Measurements from ENCODE around the gene KRTAP19-6.

KRTAP19-6 gene, protein sequence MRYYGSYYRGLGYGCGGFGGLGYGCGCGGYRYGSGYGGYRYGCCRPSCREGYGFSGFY

DNA sequence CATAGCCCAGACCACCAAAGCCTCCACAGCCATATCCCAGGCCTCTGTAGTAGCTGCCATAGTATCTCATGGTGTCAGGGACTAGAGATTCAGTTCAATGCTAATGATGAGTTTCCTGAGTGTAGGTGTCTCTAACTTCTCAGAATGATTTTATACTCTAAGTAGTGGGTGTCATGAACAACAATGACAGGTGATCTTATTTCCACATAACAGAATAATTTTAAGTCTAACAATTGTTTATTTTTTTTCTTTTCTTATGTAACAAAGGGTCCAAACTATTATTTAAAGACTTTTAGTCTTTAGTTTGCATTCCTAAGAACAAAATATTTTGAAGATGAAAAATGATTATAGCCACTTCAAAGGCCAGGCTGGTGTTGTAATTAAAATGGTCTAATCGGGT is at the start of gene KRTAP19-6:
KRTAP19-6 (minus strand) TSS at position 101 of the 400 bp plus-strand sequence; CDS start at position 70, 31 bp downstream.
- Mint-ChIP-seq H3K9me3 (no peaks in the 10 kb centered on the region), H3K4me3 (no peak within 1 kb of the TSS), H3K27me3 (ENCODE audit: low read depth) (peaks cover 3% of the 10 kb centered on the region), H3K4me1 (ENCODE audit: low read depth) (no peaks in the 10 kb centered on the region), H3K36me3 (ENCODE audit: low read depth) (no peaks in the 10 kb centered on the region), H3K27ac (no peak within 1 kb of the TSS)
- no peak for DNase-seq (ENCODE audit: low spot score)

DNA sequence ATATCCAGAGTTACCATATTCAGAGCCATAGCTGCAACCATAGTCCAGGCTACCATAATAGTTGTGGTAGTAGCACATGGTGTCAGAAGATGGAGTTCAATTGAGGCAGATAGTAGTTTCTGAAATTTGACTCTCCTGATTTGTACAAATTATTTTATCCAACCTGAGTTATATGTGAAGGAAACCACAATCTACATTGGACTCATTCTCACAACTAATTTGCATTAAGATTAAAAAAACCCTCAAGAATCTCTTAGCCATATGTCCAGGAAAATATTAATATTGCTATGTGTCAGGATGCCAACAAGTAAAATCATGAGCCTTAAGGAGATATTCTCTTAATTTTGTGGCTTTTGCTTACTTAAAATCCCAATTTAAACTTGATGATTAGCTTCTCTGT is 48.6 kb upstream of the KRTAP19-6 start, which contains the start of gene KRTAP22-2:
KRTAP22-2 (minus strand) TSS at position 101 of the 400 bp plus-strand sequence.
- H3K27me3 Mint-ChIP-seq (ENCODE audit: low read depth) = no peaks in the 10 kb centered on the region
- no peak within 1 kb of the TSS for H3K4me3 Mint-ChIP-seq
- no peak within 1 kb of the TSS for H3K27ac Mint-ChIP-seq
- no peaks in the 10 kb centered on the region for H3K4me1 Mint-ChIP-seq (ENCODE audit: low read depth)
- DNase-seq (ENCODE audit: low spot score) = no peak
- no peaks in the 10 kb centered on the region for H3K36me3 Mint-ChIP-seq (ENCODE audit: low read depth)
- H3K9me3 Mint-ChIP-seq = no peaks in the 10 kb centered on the region

DNA sequence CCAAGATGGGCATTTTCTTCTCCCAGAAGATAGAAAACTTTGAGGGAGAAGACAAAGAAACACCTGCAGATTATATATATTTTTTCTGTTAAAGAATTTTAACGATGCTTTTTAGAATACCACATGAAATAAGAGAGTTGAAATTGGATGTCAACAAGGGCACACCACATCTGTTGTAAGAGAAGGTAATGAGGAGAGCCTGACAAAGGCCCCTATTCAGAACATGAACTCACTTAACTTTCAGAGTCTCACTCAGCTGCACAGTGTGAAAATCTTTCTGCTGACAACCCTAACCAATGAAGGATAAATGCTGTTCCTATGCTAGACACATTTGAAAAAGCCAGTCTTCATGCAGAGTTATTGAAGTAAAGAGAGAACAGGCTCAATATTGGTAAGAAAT is 41.2 kb upstream of the KRTAP19-6 start:
- H3K27me3 Mint-ChIP-seq (ENCODE audit: low read depth) = no peaks in the 10 kb centered on the region
- no peak overlapping the region for H3K27ac Mint-ChIP-seq
- no peak for DNase-seq (ENCODE audit: low spot score)
- no peaks in the 10 kb centered on the region for H3K4me1 Mint-ChIP-seq (ENCODE audit: low read depth)
- H3K9me3 Mint-ChIP-seq = no peaks in the 10 kb centered on the region
- no peaks in the 10 kb centered on the region for H3K36me3 Mint-ChIP-seq (ENCODE audit: low read depth)
- H3K4me3 Mint-ChIP-seq = no peak overlapping the region

DNA sequence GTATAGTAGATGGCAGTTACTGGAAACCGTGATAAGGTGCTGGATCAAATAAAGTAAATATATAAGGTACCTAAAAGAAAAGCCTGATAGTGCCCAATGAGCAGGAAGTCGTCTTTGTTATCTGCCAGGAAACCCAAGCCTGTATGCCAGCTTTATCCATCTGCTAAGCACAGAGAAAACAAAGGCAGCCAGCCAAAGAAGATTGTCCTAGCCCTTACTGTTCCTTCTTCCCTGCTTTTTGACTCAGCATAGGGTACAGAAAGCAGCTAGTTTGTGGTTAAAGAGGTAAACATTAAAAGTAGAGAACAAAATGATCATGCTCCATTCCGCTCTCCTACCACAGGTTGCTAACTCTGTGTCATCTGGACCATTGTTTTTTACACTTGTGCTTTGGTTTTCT is 38.5 kb upstream of the KRTAP19-6 start:
- Mint-ChIP-seq H3K9me3 (no peaks in the 10 kb centered on the region), H3K27me3 (ENCODE audit: low read depth) (no peaks in the 10 kb centered on the region), H3K27ac (no peak overlapping the region), H3K4me1 (ENCODE audit: low read depth) (no peaks in the 10 kb centered on the region), H3K36me3 (ENCODE audit: low read depth) (no peaks in the 10 kb centered on the region), H3K4me3 (no peak overlapping the region)
- DNase-seq (ENCODE audit: low spot score) = no peak

DNA sequence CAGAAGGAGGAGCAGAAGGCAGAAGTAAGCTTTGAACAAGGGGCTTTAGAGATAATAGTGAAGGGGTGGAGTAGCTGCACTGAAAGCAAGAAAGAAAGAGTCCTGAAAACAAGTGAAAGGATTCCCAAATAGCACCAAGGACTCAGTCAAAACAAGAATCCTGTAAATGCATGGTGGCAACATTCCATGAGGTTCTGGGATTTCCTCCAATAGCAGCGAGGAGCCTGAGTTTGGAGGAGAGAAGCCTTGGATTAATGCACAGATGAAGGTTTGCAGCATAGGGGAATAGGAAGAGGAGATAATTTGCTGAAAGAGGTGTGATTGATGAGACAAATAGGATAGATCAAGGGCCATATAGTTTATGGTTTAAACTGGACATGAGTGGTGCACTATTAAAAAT is 37.7 kb upstream of the KRTAP19-6 start:
- Mint-ChIP-seq H3K4me3 (no peak overlapping the region), H3K27ac (no peak overlapping the region), H3K27me3 (ENCODE audit: low read depth) (no peaks in the 10 kb centered on the region), H3K9me3 (no peaks in the 10 kb centered on the region), H3K4me1 (ENCODE audit: low read depth) (no peaks in the 10 kb centered on the region), H3K36me3 (ENCODE audit: low read depth) (no peaks in the 10 kb centered on the region)
- DNase-seq (ENCODE audit: low spot score) = no peak

DNA sequence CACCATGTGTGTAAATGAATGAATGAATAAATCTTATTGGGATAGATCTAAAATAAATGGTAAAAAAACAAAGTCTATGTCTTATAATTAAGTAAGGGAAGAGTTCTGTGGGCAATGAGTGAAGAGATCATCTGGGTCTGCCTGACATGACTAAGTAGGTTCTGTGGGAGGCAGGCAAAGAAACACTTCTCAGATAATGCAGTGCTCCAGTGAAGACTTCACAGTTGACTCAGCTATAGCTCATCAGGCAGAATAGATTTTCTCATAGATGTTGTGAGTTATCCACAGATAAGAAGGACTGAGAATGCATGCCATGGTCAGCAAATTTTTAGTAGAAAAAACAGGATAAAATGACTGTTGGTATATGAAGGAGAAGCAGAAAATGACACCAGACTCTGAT is 36.1 kb upstream of the KRTAP19-6 start:
- no peaks in the 10 kb centered on the region for H3K27me3 Mint-ChIP-seq (ENCODE audit: low read depth)
- no peak overlapping the region for H3K4me3 Mint-ChIP-seq
- H3K27ac Mint-ChIP-seq = no peak overlapping the region
- H3K9me3 Mint-ChIP-seq = no peaks in the 10 kb centered on the region
- H3K4me1 Mint-ChIP-seq (ENCODE audit: low read depth) = no peaks in the 10 kb centered on the region
- DNase-seq (ENCODE audit: low spot score) = no peak
- no peaks in the 10 kb centered on the region for H3K36me3 Mint-ChIP-seq (ENCODE audit: low read depth)

DNA sequence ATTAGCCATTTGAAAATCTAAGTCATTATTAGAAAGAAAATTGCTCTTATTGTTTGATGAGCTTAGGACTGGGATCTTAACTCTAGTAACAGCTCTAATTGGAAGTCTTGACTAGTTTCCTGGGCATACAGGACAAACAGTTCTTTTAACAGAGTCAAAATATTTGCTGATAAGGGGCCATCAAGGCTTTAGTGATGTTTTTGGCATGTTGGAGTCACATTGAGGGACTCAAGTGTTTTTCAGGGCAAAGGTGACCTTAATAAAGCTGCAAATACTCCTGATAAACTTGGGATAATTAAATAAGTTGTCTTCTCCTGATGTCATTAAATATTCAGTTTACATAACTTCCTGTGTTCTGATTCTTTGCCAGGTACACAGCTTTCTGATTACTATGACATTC is 26.0 kb upstream of the KRTAP19-6 start:
- Mint-ChIP-seq H3K9me3 (no peaks in the 10 kb centered on the region), H3K27me3 (ENCODE audit: low read depth) (no peaks in the 10 kb centered on the region), H3K4me1 (ENCODE audit: low read depth) (no peaks in the 10 kb centered on the region), H3K27ac (no peak overlapping the region), H3K4me3 (no peak overlapping the region), H3K36me3 (ENCODE audit: low read depth) (no peaks in the 10 kb centered on the region)
- no peak for DNase-seq (ENCODE audit: low spot score)

DNA sequence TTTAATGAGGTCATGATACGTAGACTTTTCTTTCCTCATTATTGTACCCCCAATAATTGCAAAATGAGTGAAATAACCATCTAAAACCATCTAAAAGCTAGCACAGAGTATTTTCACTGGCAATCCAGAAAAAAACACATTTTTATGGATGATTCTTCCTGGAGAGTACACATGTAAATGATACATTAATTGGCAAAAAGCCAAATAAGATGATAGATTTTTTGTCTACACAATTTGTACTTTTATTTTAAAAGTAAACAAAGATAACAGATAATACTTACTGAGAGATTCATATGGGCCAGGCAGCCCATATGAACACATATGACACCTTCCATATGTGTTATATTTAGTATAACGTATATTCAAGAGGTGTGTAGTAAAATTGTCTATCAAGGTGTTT is 22.0 kb upstream of the KRTAP19-6 start:
- Mint-ChIP-seq H3K4me1 (ENCODE audit: low read depth) (no peaks in the 10 kb centered on the region), H3K9me3 (no peaks in the 10 kb centered on the region), H3K27ac (no peak overlapping the region), H3K4me3 (no peak overlapping the region), H3K36me3 (ENCODE audit: low read depth) (no peaks in the 10 kb centered on the region), H3K27me3 (ENCODE audit: low read depth) (no peaks in the 10 kb centered on the region)
- no peak for DNase-seq (ENCODE audit: low spot score)

DNA sequence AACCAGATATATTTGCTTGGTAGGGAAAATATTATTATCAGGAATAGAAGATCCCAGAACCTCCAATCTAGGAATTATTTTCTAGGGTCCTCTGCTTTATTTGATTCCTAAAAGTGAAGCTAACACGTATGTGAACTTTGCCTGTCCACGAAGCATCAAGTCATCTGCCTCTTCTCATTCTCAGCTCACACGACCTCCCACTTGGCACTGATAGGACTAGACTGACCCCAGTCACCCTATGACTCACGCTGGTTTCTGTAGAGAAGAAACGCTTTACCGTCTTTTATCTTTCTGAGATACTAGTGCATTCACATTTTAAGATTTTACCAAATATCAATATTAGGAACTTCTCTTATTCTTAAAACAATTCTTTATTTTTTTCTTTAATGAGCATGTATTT is 21.4 kb upstream of the KRTAP19-6 start:
- Mint-ChIP-seq H3K27me3 (ENCODE audit: low read depth) (no peaks in the 10 kb centered on the region), H3K9me3 (no peaks in the 10 kb centered on the region), H3K4me3 (no peak overlapping the region)

DNA sequence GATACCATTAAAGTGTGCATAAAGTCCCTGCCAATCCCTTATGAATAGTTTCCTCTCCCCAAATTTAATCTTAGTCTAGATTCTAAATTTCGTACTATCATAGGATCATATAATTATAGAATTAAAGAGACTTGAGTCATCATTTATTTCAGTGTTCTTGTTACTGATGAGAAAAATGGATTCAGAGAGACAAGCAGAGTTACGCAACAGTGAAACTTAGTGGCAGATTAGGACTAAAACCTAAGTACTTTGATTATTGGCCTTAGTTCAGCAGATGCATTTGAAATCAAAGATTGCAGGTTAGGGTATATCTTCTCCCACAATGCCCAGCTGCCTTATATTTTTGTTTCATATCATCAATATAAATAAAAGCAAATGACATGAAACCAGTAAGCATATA is 20.3 kb upstream of the KRTAP19-6 start:
- Mint-ChIP-seq H3K36me3 (ENCODE audit: low read depth) (no peaks in the 10 kb centered on the region), H3K4me1 (ENCODE audit: low read depth) (no peaks in the 10 kb centered on the region), H3K27ac (no peak overlapping the region), H3K9me3 (no peaks in the 10 kb centered on the region), H3K4me3 (no peak overlapping the region), H3K27me3 (ENCODE audit: low read depth) (no peaks in the 10 kb centered on the region)
- DNase-seq (ENCODE audit: low spot score) = no peak

More for the DNA sequence above, 21.4 kb upstream of the KRTAP19-6 start:
- H3K4me1 Mint-ChIP-seq (ENCODE audit: low read depth) = no peaks in the 10 kb centered on the region
- no peaks in the 10 kb centered on the region for H3K36me3 Mint-ChIP-seq (ENCODE audit: low read depth)
- H3K27ac Mint-ChIP-seq = no peak overlapping the region
- no peak for DNase-seq (ENCODE audit: low spot score)

DNA sequence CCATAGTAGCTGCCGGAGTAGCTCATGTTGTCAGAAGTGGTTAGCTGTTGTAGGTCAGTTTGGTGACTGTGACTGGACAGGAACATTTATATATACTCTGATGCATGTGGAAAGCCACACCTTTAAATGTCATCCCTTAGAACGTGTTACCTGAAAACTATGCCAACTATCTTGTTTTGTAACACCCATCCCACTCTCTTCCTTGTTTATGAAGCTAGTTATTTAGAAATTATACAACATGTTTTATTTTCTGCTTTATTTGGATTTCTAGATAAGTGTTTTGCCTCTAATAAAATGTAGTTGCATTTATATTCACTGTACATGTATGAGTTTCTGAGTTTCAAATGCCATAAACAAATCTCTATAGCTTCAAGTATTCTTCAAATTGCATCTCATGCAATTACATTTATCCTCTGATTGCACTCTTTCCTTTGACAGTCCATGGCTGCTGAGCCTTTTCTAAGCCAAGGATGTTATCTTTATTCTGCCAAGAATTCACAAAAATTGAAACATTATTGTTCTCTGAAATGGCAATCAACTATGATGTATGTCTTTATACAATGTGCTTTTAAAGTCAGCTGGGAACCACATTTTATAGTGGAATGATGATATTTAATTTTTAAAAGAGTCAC is 19.7 kb upstream of the KRTAP19-6 start, which contains the start of gene KRTAP19-7:
KRTAP19-7 (minus strand) TSS at position 51 of the 632 bp plus-strand sequence; CDS start at position 26, 25 bp downstream.
- no peak within 1 kb of the TSS for H3K27ac Mint-ChIP-seq
- DNase-seq (ENCODE audit: low spot score) = no peak
- H3K4me1 Mint-ChIP-seq (ENCODE audit: low read depth) = no peaks in the 10 kb centered on the region
- H3K9me3 Mint-ChIP-seq = no peaks in the 10 kb centered on the region
- no peaks in the 10 kb centered on the region for H3K36me3 Mint-ChIP-seq (ENCODE audit: low read depth)
- no peak within 1 kb of the TSS for H3K4me3 Mint-ChIP-seq
- no peaks in the 10 kb centered on the region for H3K27me3 Mint-ChIP-seq (ENCODE audit: low read depth)

DNA sequence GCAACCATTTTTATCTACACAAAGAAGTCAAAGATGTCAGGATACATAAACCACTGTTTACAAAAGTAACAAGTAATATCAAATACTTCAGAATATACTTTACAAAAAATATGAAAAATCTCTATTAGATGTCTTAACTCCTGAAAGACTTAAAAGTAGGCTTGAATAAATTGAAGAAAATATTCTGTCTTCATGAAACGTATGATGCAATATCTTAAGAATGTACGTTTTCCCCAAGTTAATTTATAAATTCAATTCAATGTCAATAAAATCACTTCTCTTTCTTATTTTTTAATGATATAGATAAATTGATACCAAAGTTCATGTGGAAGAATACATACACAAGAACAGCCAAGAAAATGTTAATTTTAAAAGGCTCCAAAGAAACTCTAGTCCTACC is 13.4 kb upstream of the KRTAP19-6 start:
- Mint-ChIP-seq H3K9me3 (peaks cover 16% of the 10 kb centered on the region), H3K4me3 (no peak overlapping the region), H3K36me3 (ENCODE audit: low read depth) (no peaks in the 10 kb centered on the region), H3K27me3 (ENCODE audit: low read depth) (no peaks in the 10 kb centered on the region), H3K4me1 (ENCODE audit: low read depth) (no peaks in the 10 kb centered on the region), H3K27ac (no peak overlapping the region)
- no peak for DNase-seq (ENCODE audit: low spot score)

DNA sequence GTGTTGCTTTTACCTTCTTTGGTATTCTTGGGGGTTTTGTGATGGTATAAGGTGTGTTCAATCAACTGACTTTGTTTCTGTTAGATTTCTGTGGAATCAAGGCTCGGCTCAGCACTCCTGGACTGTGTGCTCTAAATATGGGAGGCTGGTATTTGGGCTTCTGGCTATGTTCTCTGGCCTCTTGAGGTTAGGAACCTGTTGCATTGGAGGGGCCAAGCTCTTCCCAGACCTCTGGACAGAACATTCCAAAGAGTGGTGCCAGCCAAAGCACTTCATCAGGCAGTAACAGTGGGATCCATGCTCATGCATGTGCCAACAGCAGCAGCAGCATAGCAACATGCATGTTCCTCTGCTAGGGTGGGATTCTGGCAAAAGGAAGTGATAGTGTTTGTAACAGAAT is 11.1 kb upstream of the KRTAP19-6 start:
- no peak for DNase-seq (ENCODE audit: low spot score)
- Mint-ChIP-seq H3K9me3 (peaks cover 19% of the 10 kb centered on the region), H3K27me3 (ENCODE audit: low read depth) (peaks cover 6% of the 10 kb centered on the region), H3K4me1 (ENCODE audit: low read depth) (no peaks in the 10 kb centered on the region), H3K4me3 (no peak overlapping the region), H3K36me3 (ENCODE audit: low read depth) (no peaks in the 10 kb centered on the region), H3K27ac (no peak overlapping the region)

DNA sequence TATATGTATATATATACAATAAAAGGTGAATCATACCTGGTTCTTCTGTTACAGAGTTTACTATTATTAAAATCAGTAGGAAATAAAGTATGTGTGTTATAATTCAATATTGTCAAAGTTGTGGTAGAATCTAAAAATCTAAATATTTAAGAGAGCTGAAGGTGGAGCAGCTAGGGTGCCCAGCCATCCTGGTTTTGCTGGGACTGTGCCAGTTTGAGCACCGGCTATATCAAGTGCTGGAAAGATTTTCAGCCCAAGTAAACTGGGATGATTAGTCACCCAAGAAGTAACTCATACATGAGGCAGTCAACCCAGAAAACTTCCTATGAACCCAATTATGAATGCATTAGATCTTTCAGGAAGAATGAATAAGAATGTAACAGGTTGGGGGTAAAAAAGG is 22.8 kb downstream of the KRTAP19-6 start:
- peaks cover 6% of the 10 kb centered on the region for H3K9me3 Mint-ChIP-seq
- no peak overlapping the region for H3K4me3 Mint-ChIP-seq
- DNase-seq (ENCODE audit: low spot score) = no peak
- H3K4me1 Mint-ChIP-seq (ENCODE audit: low read depth) = no peaks in the 10 kb centered on the region
- peaks cover 4% of the 10 kb centered on the region for H3K27me3 Mint-ChIP-seq (ENCODE audit: low read depth)
- H3K36me3 Mint-ChIP-seq (ENCODE audit: low read depth) = no peaks in the 10 kb centered on the region
- no peak overlapping the region for H3K27ac Mint-ChIP-seq

DNA sequence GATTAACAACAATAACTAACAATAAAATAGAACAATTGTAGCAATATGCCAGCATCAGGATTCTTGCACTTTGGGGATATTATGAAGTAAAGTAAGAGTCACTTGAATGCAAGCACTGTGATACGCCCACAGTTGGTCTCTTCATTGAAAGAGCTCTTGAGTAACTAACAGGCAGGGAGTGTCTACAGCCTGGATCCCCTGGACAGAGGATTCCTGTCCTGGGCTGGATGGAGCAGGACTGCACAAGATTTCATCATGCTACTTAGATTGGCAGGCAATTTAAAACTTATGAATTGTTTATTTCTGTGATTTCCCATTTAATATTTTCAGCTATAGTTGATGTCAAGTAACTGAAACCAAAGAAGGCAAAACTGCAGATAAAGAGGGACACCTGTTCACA is 26.0 kb downstream of the KRTAP19-6 start:
- Mint-ChIP-seq H3K27ac (no peak overlapping the region), H3K4me3 (no peak overlapping the region), H3K4me1 (ENCODE audit: low read depth) (no peaks in the 10 kb centered on the region), H3K27me3 (ENCODE audit: low read depth) (peaks cover 4% of the 10 kb centered on the region), H3K36me3 (ENCODE audit: low read depth) (no peaks in the 10 kb centered on the region), H3K9me3 (no peaks in the 10 kb centered on the region)
- no peak for DNase-seq (ENCODE audit: low spot score)

All from T-helper 2 cell treated with Interferon-gamma antibody and Interleukin-4, amounts not matched to agents 5 μg/mL and 100 μg/mL, for 36 hours (primary cell).